NCI-H82 treated with DMSO at 0.1 percent for 48 hours (cell line): ENCODE measurements around the gene CFAP91.

Source experiments
- DNase-seq: peaks from one replicate; lab custom pipeline; 2025; ENCODE audit not compliant: unreplicated experiment; lab: John Stamatoyannopoulos, UW

The CFAP91 gene

GRCh38 chr3:119738741-119739140 lies 35.9 kb downstream of the CFAP91 start:
- no peak for DNase-seq

- DNase-seq = no peak
Observed at GRCh38 chr3:119741657-119742590, 39.1 kb downstream of the CFAP91 start.

GRCh38 chr3:119743921-119744320 lies 41.1 kb downstream of the CFAP91 start:
- no peak for DNase-seq

- DNase-seq = no peak
Observed at GRCh38 chr3:119745942-119746341, 43.1 kb downstream of the CFAP91 start.

DNA sequence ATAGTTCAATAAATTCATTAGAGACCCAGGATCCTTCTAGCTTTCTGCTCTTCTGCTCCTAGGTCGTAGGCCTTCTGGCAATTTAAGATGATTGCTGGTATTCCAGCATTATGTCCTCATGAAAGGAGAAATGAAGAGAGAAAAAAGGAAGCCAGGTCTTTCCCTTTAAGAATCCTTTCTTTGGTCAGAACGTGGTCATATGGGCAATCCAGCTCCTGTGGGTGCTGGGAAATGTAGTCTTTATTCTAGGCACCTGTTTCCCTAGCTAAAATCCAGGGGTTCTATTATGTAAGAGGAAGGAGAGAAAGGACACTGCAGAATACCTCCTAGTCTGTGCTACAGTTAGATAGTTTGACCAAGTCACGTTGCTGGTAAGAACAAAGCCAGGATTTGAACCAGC lies 43.6 kb downstream of the CFAP91 start:
- no peak for DNase-seq

- DNase-seq = no peak
Observed at GRCh38 chr3:119747357-119747756, 44.5 kb downstream of the CFAP91 start.

- DNase-seq = no peak
Observed at GRCh38 chr3:119748991-119749390, 46.2 kb downstream of the CFAP91 start.

- no peak for DNase-seq
Observed at GRCh38 chr3:119751423-119751822, 48.6 kb downstream of the CFAP91 start.
